NK-92 treated with Interleukin-12 subunit alpha and Interleukin-12 subunit beta, amount 100 ng/mL, for 24 hours (cell line): Measurements from ENCODE around the gene SPAG17.
A peak's percentile ranks its signal among the peaks of the same experiment; 100 is the strongest.
"Not testable (repeated sequence)": the region's sequence is repeated elsewhere in the genome, so short reads cannot be mapped to it uniquely, and the experiment has no call there.

Source experiments
- DNase-seq: peaks from one replicate; lab custom pipeline; 2025; lab: John Stamatoyannopoulos, UW

SPAG17 gene

GRCh38 chr1:117976381-117976780 lies 208.6 kb downstream of the SPAG17 start:
- no peak for DNase-seq

GRCh38 chr1:117971777-117972176 lies 213.3 kb downstream of the SPAG17 start:
- DNase-seq = no peak

- no peak for DNase-seq
These were observed 214.8 kb downstream of the SPAG17 start for GRCh38 chr1:117970252-117970651.

- no peak for DNase-seq
These were observed 217.1 kb downstream of the SPAG17 start for GRCh38 chr1:117967881-117968280.

- no peak for DNase-seq
These were observed 217.6 kb downstream of the SPAG17 start for GRCh38 chr1:117967477-117967876.

- no peak for DNase-seq
These were observed 220.6 kb downstream of the SPAG17 start for GRCh38 chr1:117964290-117965038.

GRCh38 chr1:117959364-117959763 lies 225.7 kb downstream of the SPAG17 start:
- DNase-seq = no peak

GRCh38 chr1:117952386-117952785 lies 232.6 kb downstream of the SPAG17 start:
- DNase-seq = no peak

- no peak for DNase-seq
These were observed 242.7 kb downstream of the SPAG17 start for GRCh38 chr1:117942293-117942692.

- no peak for DNase-seq
These were observed 251.3 kb downstream of the SPAG17 start for GRCh38 chr1:117933769-117934168.

GRCh38 chr1:117932576-117932975 lies 252.5 kb downstream of the SPAG17 start:
- no peak for DNase-seq

- no peak for DNase-seq
These were observed 254.5 kb downstream of the SPAG17 start for GRCh38 chr1:117930484-117930883.

- no peak for DNase-seq
These were observed 254.9 kb downstream of the SPAG17 start for GRCh38 chr1:117930173-117930447.

- DNase-seq = peak; percentile 89
These were observed 255.5 kb downstream of the SPAG17 start, which contains the start of the genes GDAP2 and WDR3 for GRCh38 chr1:117929343-117930172. Gene GDAP2 (minus strand): TSS chr1:117929621. CDS start chr1:117920357, 9,264 bp downstream. Gene WDR3 (plus strand): TSS chr1:117929739. CDS start chr1:117933320, 3,581 bp downstream.

- no peak for DNase-seq
These were observed 256.1 kb downstream of the SPAG17 start for GRCh38 chr1:117928881-117929342.

- no peak for DNase-seq
These were observed 259.0 kb downstream of the SPAG17 start for GRCh38 chr1:117925981-117926380.

GRCh38 chr1:117922717-117923116 lies 262.3 kb downstream of the SPAG17 start:
- not testable (repeated sequence) for DNase-seq

- DNase-seq = no peak
These were observed 263.0 kb downstream of the SPAG17 start for GRCh38 chr1:117921991-117922390.

- DNase-seq = no peak
These were observed 265.7 kb downstream of the SPAG17 start for GRCh38 chr1:117919376-117919775.

GRCh38 chr1:117911051-117911450 lies 274.0 kb downstream of the SPAG17 start:
- DNase-seq = no peak

GRCh38 chr1:117905019-117905418 lies 280.0 kb downstream of the SPAG17 start:
- no peak for DNase-seq

- DNase-seq = no peak
These were observed 280.5 kb downstream of the SPAG17 start for GRCh38 chr1:117904485-117904884.
